HepG2 (cell line): ENCODE data around the gene BABAM2. TPM values are rescaled to one million over a fixed set of nuclear protein-coding genes. Genes with fewer than 3 reads are reported as not detected.

Experiments used
- BCLAF1 ChIP-seq: fragments of 450-650 bp; IDR thresholded peaks from 2 replicates; pipeline ENCODE4 v1.6.1; 2017; ENCODE audit warnings: mild to moderate bottlenecking
- CREB1 ChIP-seq, 2 experiments: fragments of 450-650 bp in 1 of 2; IDR thresholded peaks; 2 replicates each; pipeline ENCODE4 v1.6.1; 2016 to 2017; ENCODE audit warnings: control low read depth in 1 of 2, mild to moderate bottlenecking in 1 of 2, missing compliant biosample characterization in 1 of 2, missing genetic modification characterization in 1 of 2
- ERF ChIP-seq: IDR thresholded peaks from 2 replicates; pipeline ENCODE4 v1.6.1; 2018; ENCODE audit warnings: missing biosample characterization, missing genetic modification reagents
- ESRRA ChIP-seq: sonication (generic); formaldehyde crosslinking; IDR thresholded peaks from 2 replicates; pipeline ENCODE4 v1.5.1; 2020; ENCODE audit warnings: mild to moderate bottlenecking, low read depth, missing genetic modification reagents
- FOXO1 ChIP-seq: sonication (generic); formaldehyde crosslinking; IDR thresholded peaks from 2 replicates; pipeline ENCODE4 v1.4.0; 2020; ENCODE audit warnings: missing genetic modification reagents
- HNRNPH1 ChIP-seq: fragments of 200-400 bp; formaldehyde crosslinking; optimal IDR thresholded peaks from 2 replicates; pipeline ENCODE3; 2017; ENCODE audit warnings: mild to moderate bottlenecking, low read depth, low read length
- MLX ChIP-seq: IDR thresholded peaks from 2 replicates; pipeline ENCODE4 v1.6.1; 2016
- SPEN ChIP-seq: sonication (generic); formaldehyde crosslinking; IDR thresholded peaks from 2 replicates; pipeline ENCODE4 v1.5.1; 2020; ENCODE audit warnings: low read depth, mild to moderate bottlenecking, missing genetic modification reagents
- U2AF2 ChIP-seq: fragments of 200-400 bp; formaldehyde crosslinking; IDR thresholded peaks from 2 replicates; pipeline ENCODE4 v1.6.1; 2017; ENCODE audit warnings: low read depth, mild to moderate bottlenecking, low read length
- ZBTB21 ChIP-seq: sonication (generic); formaldehyde crosslinking; IDR thresholded peaks from 2 replicates; pipeline ENCODE4 v1.4.0; 2020; ENCODE audit warnings: missing genetic modification reagents
- ZNF280B ChIP-seq: sonication (generic); formaldehyde crosslinking; IDR thresholded peaks from 2 replicates; pipeline ENCODE4 v1.5.0; 2020; ENCODE audit warnings: missing genetic modification reagents, mild to moderate bottlenecking, borderline replicate concordance
- ZNF501 ChIP-seq: sonication (generic); formaldehyde crosslinking; IDR thresholded peaks from 2 replicates; pipeline ENCODE4 v1.5.1; 2020; ENCODE audit warnings: mild to moderate bottlenecking, moderate library complexity, missing genetic modification reagents
- ZNF510 ChIP-seq: sonication (generic); formaldehyde crosslinking; IDR thresholded peaks from 2 replicates; pipeline ENCODE4 v1.4.0; 2020; ENCODE audit warnings: low read depth, mild to moderate bottlenecking, missing genetic modification reagents
- ZNF589 ChIP-seq: sonication (generic); formaldehyde crosslinking; conservative IDR thresholded peaks from 2 replicates; pipeline ENCODE4 v1.8.0; 2022; ENCODE audit warnings: mild to moderate bottlenecking, moderate library complexity, missing genetic modification reagents
- ZNF678 ChIP-seq: sonication (generic); formaldehyde crosslinking; IDR thresholded peaks from 2 replicates; pipeline ENCODE4 v1.4.0; 2020; ENCODE audit warnings: mild to moderate bottlenecking, missing genetic modification reagents
- ZSCAN29 ChIP-seq: sonication (generic); formaldehyde crosslinking; conservative IDR thresholded peaks from 2 replicates; pipeline ENCODE4 v1.4.0; 2020; ENCODE audit warnings: mild to moderate bottlenecking, missing genetic modification reagents
- polyA plus RNA-seq, 8 experiments: library from polyadenylated mRNA; depleted of rRNA in 3 of 8; stranded (reverse) in 7 of 8; unstranded in 1 of 8; fragments of >200 nt; fragmentation: Illumina TruSeq in 4 of 8; extraction: Trizol in 4 of 8; gene quantifications; 2 replicates each; pipeline versions ENCODE4 v1.2.1 to v1.2.3, GENCODE V29; 2011 to 2016; ENCODE audit warnings: low read depth in 4 of 8, missing spikeins in 1 of 8, mixed read lengths in 1 of 8; ENCODE audit not compliant: insufficient read depth in 1 of 8
- total RNA-seq, 5 experiments: library from RNA; depleted of rRNA; stranded (reverse); fragments of >200 nt; fragmentation: Illumina TruSeq; extraction: Trizol; gene quantifications; 2 replicates each; pipeline ENCODE4 v1.2.3, GENCODE V29; 2016; ENCODE audit warnings: low read depth in 1 of 5
- TF ChIP-seq, protein P1 (sequence below): sonication (generic); formaldehyde crosslinking; IDR thresholded peaks from 2 replicates; pipeline ENCODE4 v1.4.0; 2020; ENCODE audit warnings: missing genetic modification reagents, mild to moderate bottlenecking, borderline replicate concordance
- TF ChIP-seq, protein P2 (sequence below): sonication (generic); formaldehyde crosslinking; conservative IDR thresholded peaks from 2 replicates; pipeline ENCODE4 v1.4.0; 2020; ENCODE audit warnings: missing genetic modification reagents
- TF ChIP-seq, protein P3 (sequence below): IDR thresholded peaks from 2 replicates; pipeline ENCODE4 v1.6.1; 2016; ENCODE audit warnings: mild to moderate bottlenecking

The BABAM2 gene
- total and polyA plus RNA-seq, 2 of the 13 experiments (the other 11 are each of a cell fraction or from before 2014, with no cell fraction given): 24.9 to 28.0 TPM

DNA sequence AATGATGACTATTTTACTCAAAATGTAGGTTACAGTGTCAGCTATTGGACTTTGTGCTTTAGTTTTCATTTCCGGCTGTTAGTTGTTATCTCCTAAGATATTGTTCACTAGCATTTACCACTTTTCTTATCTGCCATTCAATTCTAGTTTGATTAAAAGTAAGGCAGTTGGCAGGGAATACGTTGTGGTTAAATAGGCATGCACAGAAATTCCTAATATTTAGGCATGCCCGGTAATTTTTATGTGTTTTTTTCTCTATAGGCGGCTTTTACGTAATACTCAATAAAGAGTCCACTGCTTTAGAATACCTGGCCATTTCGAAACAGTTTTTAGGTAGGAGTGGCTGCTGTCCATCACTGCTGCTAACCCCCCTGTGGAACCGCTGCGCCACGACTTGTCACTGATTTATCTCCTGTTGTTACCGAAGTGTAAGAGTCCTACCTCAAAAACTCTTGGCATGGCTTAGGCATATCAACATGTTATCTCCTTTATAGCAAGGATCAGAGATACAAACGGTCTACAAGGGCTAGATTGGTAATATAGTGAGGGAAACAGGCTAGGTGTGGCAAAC, 39.5 kb downstream of the BABAM2 start (continued):
- TF ChIP-seq ZNF280B: no peak
- TF ChIP-seq ERF (CRISPR knock-in tag): no peak
- no peak for TF ChIP-seq SPEN (CRISPR knock-in tag)
- peak; percentile 41; the same call in 1 of the 2 replicates for TF ChIP-seq ZBTB21
- TF ChIP-seq MLX (CRISPR knock-in tag): no peak
- TF ChIP-seq ZSCAN29 (CRISPR knock-in tag): no peak
- no peak for TF ChIP-seq HNRNPH1
- TF ChIP-seq ZNF589 (CRISPR knock-in tag): no peak
- no peak for TF ChIP-seq ZNF510 (CRISPR knock-in tag)
- TF ChIP-seq FOXO1: no peak
- TF ChIP-seq, protein P1, sequence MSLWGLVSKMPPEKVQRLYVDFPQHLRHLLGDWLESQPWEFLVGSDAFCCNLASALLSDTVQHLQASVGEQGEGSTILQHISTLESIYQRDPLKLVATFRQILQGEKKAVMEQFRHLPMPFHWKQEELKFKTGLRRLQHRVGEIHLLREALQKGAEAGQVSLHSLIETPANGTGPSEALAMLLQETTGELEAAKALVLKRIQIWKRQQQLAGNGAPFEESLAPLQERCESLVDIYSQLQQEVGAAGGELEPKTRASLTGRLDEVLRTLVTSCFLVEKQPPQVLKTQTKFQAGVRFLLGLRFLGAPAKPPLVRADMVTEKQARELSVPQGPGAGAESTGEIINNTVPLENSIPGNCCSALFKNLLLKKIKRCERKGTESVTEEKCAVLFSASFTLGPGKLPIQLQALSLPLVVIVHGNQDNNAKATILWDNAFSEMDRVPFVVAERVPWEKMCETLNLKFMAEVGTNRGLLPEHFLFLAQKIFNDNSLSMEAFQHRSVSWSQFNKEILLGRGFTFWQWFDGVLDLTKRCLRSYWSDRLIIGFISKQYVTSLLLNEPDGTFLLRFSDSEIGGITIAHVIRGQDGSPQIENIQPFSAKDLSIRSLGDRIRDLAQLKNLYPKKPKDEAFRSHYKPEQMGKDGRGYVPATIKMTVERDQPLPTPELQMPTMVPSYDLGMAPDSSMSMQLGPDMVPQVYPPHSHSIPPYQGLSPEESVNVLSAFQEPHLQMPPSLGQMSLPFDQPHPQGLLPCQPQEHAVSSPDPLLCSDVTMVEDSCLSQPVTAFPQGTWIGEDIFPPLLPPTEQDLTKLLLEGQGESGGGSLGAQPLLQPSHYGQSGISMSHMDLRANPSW: no peak
- no peak for TF ChIP-seq ZNF678
- TF ChIP-seq CREB1 (IDR thresholded peaks at IDR 0.05): no peak
- peak; percentile 64 for TF ChIP-seq CREB1 (CRISPR knock-in tag; IDR thresholded peaks at IDR 0.05)
- TF ChIP-seq, protein P2, sequence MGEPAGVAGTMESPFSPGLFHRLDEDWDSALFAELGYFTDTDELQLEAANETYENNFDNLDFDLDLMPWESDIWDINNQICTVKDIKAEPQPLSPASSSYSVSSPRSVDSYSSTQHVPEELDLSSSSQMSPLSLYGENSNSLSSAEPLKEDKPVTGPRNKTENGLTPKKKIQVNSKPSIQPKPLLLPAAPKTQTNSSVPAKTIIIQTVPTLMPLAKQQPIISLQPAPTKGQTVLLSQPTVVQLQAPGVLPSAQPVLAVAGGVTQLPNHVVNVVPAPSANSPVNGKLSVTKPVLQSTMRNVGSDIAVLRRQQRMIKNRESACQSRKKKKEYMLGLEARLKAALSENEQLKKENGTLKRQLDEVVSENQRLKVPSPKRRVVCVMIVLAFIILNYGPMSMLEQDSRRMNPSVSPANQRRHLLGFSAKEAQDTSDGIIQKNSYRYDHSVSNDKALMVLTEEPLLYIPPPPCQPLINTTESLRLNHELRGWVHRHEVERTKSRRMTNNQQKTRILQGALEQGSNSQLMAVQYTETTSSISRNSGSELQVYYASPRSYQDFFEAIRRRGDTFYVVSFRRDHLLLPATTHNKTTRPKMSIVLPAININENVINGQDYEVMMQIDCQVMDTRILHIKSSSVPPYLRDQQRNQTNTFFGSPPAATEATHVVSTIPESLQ (CRISPR knock-in tag): no peak
- no peak for TF ChIP-seq U2AF2
- TF ChIP-seq ESRRA (CRISPR knock-in tag): no peak
- TF ChIP-seq BCLAF1: no peak
- TF ChIP-seq ZNF501 (CRISPR knock-in tag): no peak
- TF ChIP-seq, protein P3, sequence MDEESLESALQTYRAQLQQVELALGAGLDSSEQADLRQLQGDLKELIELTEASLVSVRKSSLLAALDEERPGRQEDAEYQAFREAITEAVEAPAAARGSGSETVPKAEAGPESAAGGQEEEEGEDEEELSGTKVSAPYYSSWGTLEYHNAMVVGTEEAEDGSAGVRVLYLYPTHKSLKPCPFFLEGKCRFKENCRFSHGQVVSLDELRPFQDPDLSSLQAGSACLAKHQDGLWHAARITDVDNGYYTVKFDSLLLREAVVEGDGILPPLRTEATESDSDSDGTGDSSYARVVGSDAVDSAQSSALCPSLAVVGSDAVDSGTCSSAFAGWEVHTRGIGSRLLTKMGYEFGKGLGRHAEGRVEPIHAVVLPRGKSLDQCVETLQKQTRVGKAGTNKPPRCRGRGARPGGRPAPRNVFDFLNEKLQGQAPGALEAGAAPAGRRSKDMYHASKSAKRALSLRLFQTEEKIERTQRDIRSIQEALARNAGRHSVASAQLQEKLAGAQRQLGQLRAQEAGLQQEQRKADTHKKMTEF (CRISPR knock-in tag): no peak
